HuH-7.5 (cell line): ENCODE results near the gene DYNC2LI1.

Experiments used
- DNase-seq: peaks from one replicate; pipeline ENCODE4 v3.0.0; 2011; ENCODE audit warnings: low spot score

Gene DYNC2LI1

GRCh38 chr2:43846140-43846793 is 72.4 kb downstream of the DYNC2LI1 start:
- DNase-seq: no peak

GRCh38 chr2:43848214-43848613 is 74.4 kb downstream of the DYNC2LI1 start:
- no peak for DNase-seq

GRCh38 chr2:43851011-43851980 is 77.5 kb downstream of the DYNC2LI1 start:
- no peak for DNase-seq

- no peak for DNase-seq
These were observed 78.4 kb downstream of the DYNC2LI1 start for GRCh38 chr2:43852196-43852730.

- DNase-seq: no peak
These were observed 79.6 kb downstream of the DYNC2LI1 start for GRCh38 chr2:43853141-43854081.

- no peak for DNase-seq
These were observed 80.8 kb downstream of the DYNC2LI1 start for GRCh38 chr2:43854671-43855070.

- no peak for DNase-seq
These were observed 81.5 kb downstream of the DYNC2LI1 start for GRCh38 chr2:43855292-43855691.
